GM12891 (cell line): ENCODE data around the gene ATXN3L.

Source experiments
- POLR2AphosphoS5 ChIP-seq: IDR thresholded peaks from 2 replicates; pipeline ENCODE4 v1.6.1; 2011; ENCODE audit warnings: low read depth, low read length, control low read depth
- TAF1 ChIP-seq: IDR thresholded peaks from 2 replicates; pipeline ENCODE4 v1.6.1; 2011; ENCODE audit warnings: low read depth, low read length, control low read depth

DNA sequence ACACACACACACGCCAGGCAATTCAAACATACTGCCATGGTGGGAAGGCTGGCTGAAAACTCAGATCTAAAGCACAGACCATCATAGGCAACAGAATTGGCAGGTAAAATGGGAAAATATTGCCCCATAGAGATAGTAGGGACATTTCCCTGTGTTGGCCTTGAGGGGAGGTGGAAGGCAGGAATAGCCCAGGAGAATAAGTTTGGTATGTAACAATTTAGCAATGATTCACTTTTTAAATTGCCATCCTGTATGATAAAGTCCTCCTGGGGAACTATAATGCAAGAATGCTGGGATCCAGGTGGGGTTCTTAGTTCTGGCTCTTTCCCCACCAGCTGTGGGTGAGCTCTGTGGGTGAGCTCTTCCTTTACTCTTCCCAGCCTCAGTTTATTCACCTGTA is 51.0 kb downstream of the ATXN3L start:
- TF ChIP-seq POLR2AphosphoS5 (no peak), TAF1 (no peak)
